ENCODE data around the gene PPP1R7. TPM values are rescaled to one million over a fixed set of nuclear protein-coding genes. Genes with fewer than 3 reads are reported as not detected.

Gene PPP1R7
- total and polyA plus RNA-seq, 2 of the 4 experiments (the other 2 are of a cell fraction): 60.8 to 70.0 TPM

DNA sequence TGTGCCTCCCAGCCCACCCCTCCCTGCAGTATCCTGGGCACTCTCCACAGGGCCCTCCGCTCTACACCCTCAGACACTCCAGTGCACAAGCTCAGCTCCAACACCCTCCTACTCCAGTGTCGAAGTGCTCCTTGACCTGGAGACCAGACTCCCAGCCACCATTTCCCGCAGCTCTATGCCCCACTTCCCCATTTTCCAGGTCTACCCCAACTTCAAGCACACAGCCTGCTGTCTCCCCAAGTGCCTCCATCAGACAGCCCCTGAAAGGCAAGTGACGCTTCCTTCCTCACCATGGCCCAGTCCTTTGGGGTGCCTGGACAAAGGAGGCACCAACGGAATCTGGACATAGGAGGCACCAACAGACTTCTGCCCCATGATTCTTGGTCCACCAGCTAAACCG, 8.2 kb upstream of the PPP1R7 start:
- H3K9me3 ChIP-seq (ENCODE audit: control insufficient read depth, insufficient read depth, low read length): no peaks in the 10 kb centered on the region
- no peak overlapping the region for H3K4ac ChIP-seq (ENCODE audit: low read depth, low read length)
- H3K14ac ChIP-seq (replicated peaks; ENCODE audit: low read depth, low read length): no peak overlapping the region
- no peak overlapping the region for H3K27ac ChIP-seq (ENCODE audit: insufficient read depth, low read length)
- no peak overlapping the region for H2BK5ac ChIP-seq (ENCODE audit: low read depth, low read length, poor library complexity, severe bottlenecking)
- dilution Hi-C loops (cut with HindIII; ENCODE audit: low sequenced_read_pairs, unreplicated experiment): no loop called here
- intact Hi-C loops (cut with micrococcal nuclease): no loop called here
- H2BK120ac ChIP-seq (ENCODE audit: low read depth, low read length): no peak overlapping the region
- WGBS, 2 experiments (ENCODE audit: extremely low coverage in 2 of 2, insufficient read length in 1 of 2): 91% methylated on average over 4 of the region's 6 CpGs; no CpG with 5 or more reads in 1 of the 2 experiments
- H3K79me1 ChIP-seq (ENCODE audit: low read depth in 1 of 2, low read length in 2 of 2): peaks cover 0 to 2% of the 10 kb centered on the region in 2 experiments; a peak in 1 of 4 replicates
- H3K4me2 ChIP-seq (ENCODE audit: low read depth, low read length): no peak overlapping the region
- DNase-seq (no peak), ATAC-seq (ENCODE audit: low read depth) (no peak)
- no TSS peak for BruUV-seq (replicated peaks)
- no peak overlapping the region for H2BK20ac ChIP-seq (ENCODE audit: low read depth, low read length)
- no peaks in the 10 kb centered on the region for H3K27me3 ChIP-seq (ENCODE audit: control insufficient read depth, insufficient read depth, low read length)
- H4K20me1 ChIP-seq (ENCODE audit: insufficient read depth, low read length): no peaks in the 10 kb centered on the region
- H3K23ac ChIP-seq (ENCODE audit: low read depth, low read length): no peak overlapping the region
- no peaks in the 10 kb centered on the region for H3K4me1 ChIP-seq (ENCODE audit: control insufficient read depth, insufficient read depth, low read length)
- H4K8ac ChIP-seq (ENCODE audit: low read depth in 2 of 2, low read length in 2 of 2): no peak overlapping the region
- H3K9ac ChIP-seq (ENCODE audit: low read depth, low read length): no peak overlapping the region
- no peak overlapping the region for H3K56ac ChIP-seq (ENCODE audit: extremely low read depth, insufficient read depth, low read length)
- peaks cover 3% of the 10 kb centered on the region; the same call in 1 of the 2 replicates for H3K36me3 ChIP-seq (ENCODE audit: control insufficient read depth, insufficient read depth, low read length)
- no peak overlapping the region for H2AK9ac ChIP-seq (replicated peaks; ENCODE audit: low read depth, low read length, poor library complexity)
- no peak overlapping the region for H2AK5ac ChIP-seq (ENCODE audit: low read depth, low read length)
- H3K9me1 ChIP-seq (ENCODE audit: insufficient read depth, low read length): no peaks in the 10 kb centered on the region
- POLR2A ChIA-PET (ENCODE audit: unreplicated experiment): no interaction called here
- no peak for TF ChIP-seq MAFK (IDR thresholded peaks at IDR 0.05; ENCODE audit: low read depth, low read length)
- TF ChIP-seq POLR2A (IDR thresholded peaks at IDR 0.05; ENCODE audit: low read depth, low read length): no peak
- TF ChIP-seq ELK1 (IDR thresholded peaks at IDR 0.05; ENCODE audit: borderline replicate concordance, low read depth, low read length): no peak
- TF ChIP-seq NFE2L2 (IDR thresholded peaks at IDR 0.05; ENCODE audit: low read depth, low read length): no peak
- TF ChIP-seq CTCF (conservative IDR thresholded peaks at IDR 0.05; ENCODE audit: low read depth, low read length): no peak
- no peak for TF ChIP-seq RCOR1 (IDR thresholded peaks at IDR 0.05; ENCODE audit: insufficient replicate concordance, low read length)
- no peak for TF ChIP-seq USF2 (IDR thresholded peaks at IDR 0.05; ENCODE audit: low read depth, low read length)
- TF ChIP-seq BHLHE40 (IDR thresholded peaks at IDR 0.05; ENCODE audit: low read depth, low read length): no peak
- no peak for TF ChIP-seq CHD1 (IDR thresholded peaks at IDR 0.05; ENCODE audit: low read depth, low read length)
- TF ChIP-seq RFX5 (IDR thresholded peaks at IDR 0.05; ENCODE audit: low read depth, low read length): no peak
- no peak for TF ChIP-seq CEBPB (IDR thresholded peaks at IDR 0.05; ENCODE audit: low read depth, low read length)
- no peak for TF ChIP-seq FOS (IDR thresholded peaks at IDR 0.05; ENCODE audit: low read depth, low read length)
- no peak for TF ChIP-seq RAD21 (IDR thresholded peaks at IDR 0.05; ENCODE audit: low read length)
- no peak for TF ChIP-seq SMC3 (IDR thresholded peaks at IDR 0.05; ENCODE audit: low read depth, low read length)
- no peak for TF ChIP-seq MXI1 (IDR thresholded peaks at IDR 0.05; ENCODE audit: borderline replicate concordance, low read depth, low read length)
- no peak for TF ChIP-seq MAZ (IDR thresholded peaks at IDR 0.05; ENCODE audit: borderline replicate concordance, low read depth, low read length)
- no peak overlapping the region for H3K4me3 ChIP-seq (ENCODE audit: insufficient read depth, low read depth, low read length)
- CTCF ChIA-PET: no interaction called here
- no peak overlapping the region for H4K5ac ChIP-seq (ENCODE audit: low read depth, low read length)
- in situ Hi-C loops (cut with MboI; ENCODE audit: low sequenced_read_pairs): no loop called here
- no peak overlapping the region for H2AFZ ChIP-seq (replicated peaks; ENCODE audit: low read length, poor library complexity)
- H2BK15ac ChIP-seq (ENCODE audit: low read depth, low read length): no peak overlapping the region
- no peak overlapping the region for H4K91ac ChIP-seq (ENCODE audit: insufficient read depth, low read depth, low read length)
- H3K18ac ChIP-seq (ENCODE audit: low read depth, low read length): no peak overlapping the region

Measured in IMR-90 (cell line).